IPS-18c (cell line): ENCODE results near the gene WASL.

Source experiments
- H3K4me3 ChIP-seq: 2 replicates; pipeline ENCODE4 v1.7.0; 2013; ENCODE audit warnings: low read depth, mild to moderate bottlenecking, low read length, moderate library complexity; ENCODE audit not compliant: insufficient read depth
- H3K9me3 ChIP-seq: one replicate; pipeline ENCODE4 v1.6.1; 2013; ENCODE audit warnings: mild to moderate bottlenecking, low read length, moderate library complexity; ENCODE audit not compliant: control insufficient read depth, insufficient read depth

The WASL gene

DNA sequence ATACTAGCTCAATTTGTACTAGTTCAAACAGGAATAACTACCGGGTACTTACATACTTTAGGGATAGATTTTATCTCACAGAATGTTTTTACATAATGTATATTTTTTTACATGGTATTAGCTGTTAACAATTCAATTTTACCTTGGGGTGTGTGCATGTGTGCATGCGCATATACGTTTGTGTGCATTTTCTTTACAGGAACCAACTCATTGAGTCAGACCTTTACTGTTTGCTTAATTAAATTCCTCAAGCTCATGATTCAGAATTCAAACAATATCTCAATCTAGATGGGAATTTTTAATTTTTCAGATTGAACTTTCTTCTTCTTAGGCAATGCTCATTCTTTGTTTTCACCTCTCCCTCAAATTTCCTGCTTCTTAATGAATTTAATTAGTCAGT is 24.7 kb upstream of the WASL start:
- no peaks in the 10 kb centered on the region for H3K9me3 ChIP-seq
- H3K4me3 ChIP-seq = no peak overlapping the region

GRCh38 chr7:123772652-123773051 is 23.8 kb upstream of the WASL start:
- Histone ChIP-seq H3K9me3 (no peaks in the 10 kb centered on the region), H3K4me3 (no peak overlapping the region)

DNA sequence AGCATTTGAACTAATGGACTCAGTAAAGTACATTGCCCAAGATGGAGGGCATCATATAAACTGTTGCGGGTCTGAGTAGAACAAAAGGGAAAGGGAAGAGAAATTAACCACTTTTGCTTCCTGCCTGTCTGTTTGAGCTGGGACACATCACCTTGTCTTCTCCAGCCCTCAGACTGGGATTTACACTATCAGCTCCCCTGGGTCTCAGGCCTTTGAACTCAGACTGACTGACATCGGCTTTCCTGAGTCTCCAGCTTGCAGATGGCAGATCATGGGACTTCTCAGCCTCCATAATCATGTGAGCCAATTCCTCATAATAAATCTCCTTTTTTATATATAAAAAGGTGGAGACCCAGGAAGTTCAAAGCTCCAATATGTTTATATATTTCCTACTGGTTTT is 23.0 kb upstream of the WASL start:
- H3K9me3 ChIP-seq = no peaks in the 10 kb centered on the region
- no peak overlapping the region for H3K4me3 ChIP-seq

- Histone ChIP-seq H3K9me3 (no peaks in the 10 kb centered on the region), H3K4me3 (no peak overlapping the region)
These were observed 22.5 kb upstream of the WASL start for GRCh38 chr7:123771256-123771655.

GRCh38 chr7:123770378-123770777 is 21.6 kb upstream of the WASL start:
- H3K9me3 ChIP-seq = no peaks in the 10 kb centered on the region
- no peak overlapping the region for H3K4me3 ChIP-seq

DNA sequence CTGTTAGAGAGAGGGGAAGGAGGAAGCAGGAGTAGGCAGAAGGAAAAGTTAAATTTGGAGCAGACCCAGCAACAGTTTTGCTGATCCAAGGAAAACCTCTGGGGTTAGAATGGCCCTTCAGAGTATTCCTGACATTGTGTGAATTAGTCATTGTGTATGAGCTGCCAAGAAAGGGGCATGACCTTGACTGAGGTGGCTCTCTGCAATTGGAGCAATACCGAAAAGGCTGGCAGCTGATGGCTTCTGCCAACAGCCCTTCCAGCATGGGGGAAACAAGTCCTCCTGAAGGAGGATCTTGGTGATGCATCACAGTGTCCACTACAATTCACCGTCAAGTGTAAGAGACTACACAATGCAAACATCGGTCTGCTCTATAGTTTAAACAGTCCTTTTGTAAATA is 20.6 kb upstream of the WASL start:
- no peaks in the 10 kb centered on the region for H3K9me3 ChIP-seq
- no peak overlapping the region for H3K4me3 ChIP-seq

DNA sequence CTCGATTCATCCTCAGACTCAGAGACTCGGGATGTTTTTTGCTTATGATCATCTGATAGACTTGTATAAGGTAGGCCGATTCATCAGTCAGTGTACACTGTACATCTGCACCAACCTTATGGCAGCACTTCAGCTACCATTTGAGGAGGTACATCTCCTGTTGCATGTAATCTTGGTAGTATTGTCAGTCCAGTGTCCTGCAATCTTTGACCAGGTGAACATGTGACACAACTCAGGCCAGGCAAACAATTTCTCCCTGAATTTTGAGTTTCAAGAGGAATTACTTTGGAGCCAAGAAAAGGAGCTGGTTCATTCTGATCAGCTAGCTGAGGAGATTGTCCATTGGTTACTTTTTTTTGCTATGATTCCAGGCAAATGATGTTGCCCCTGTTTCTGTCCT is 19.7 kb upstream of the WASL start:
- no peaks in the 10 kb centered on the region for H3K9me3 ChIP-seq

GRCh38 chr7:123763191-123763661 is 14.4 kb upstream of the WASL start:
- no peaks in the 10 kb centered on the region for H3K9me3 ChIP-seq
- no peak overlapping the region for H3K4me3 ChIP-seq

More for the DNA sequence above, 19.7 kb upstream of the WASL start:
- H3K4me3 ChIP-seq = no peak overlapping the region

GRCh38 chr7:123761729-123762128 is 12.9 kb upstream of the WASL start:
- H3K4me3 ChIP-seq = no peak overlapping the region

DNA sequence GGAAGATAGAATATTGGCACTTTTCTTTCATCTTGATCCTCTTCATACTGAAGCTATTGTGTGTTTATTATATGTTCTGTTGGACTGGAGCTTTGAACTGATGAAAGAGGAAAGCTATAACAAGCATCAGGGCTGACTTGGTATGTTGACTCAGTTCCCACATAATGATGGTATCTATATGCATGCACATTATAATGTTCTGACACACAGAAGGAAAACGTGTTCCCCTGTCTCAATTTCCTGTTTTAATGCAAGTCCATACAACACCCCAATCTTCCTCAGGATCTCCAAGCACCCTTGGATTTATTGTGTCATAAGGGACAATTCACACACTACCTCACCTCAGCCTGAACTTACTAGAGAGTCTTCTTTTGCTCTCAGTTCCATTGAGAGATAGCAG is 8.3 kb upstream of the WASL start:
- no peaks in the 10 kb centered on the region for H3K9me3 ChIP-seq

More at GRCh38 chr7:123761729-123762128, 12.9 kb upstream of the WASL start:
- no peaks in the 10 kb centered on the region for H3K9me3 ChIP-seq

GRCh38 chr7:123755338-123755737 is 6.5 kb upstream of the WASL start:
- no peak overlapping the region for H3K4me3 ChIP-seq
- H3K9me3 ChIP-seq = no peaks in the 10 kb centered on the region

More for the DNA sequence above, 8.3 kb upstream of the WASL start:
- H3K4me3 ChIP-seq = no peak overlapping the region

GRCh38 chr7:123754271-123754871 is 5.6 kb upstream of the WASL start:
- H3K4me3 ChIP-seq = no peak overlapping the region
- H3K9me3 ChIP-seq = no peaks in the 10 kb centered on the region

DNA sequence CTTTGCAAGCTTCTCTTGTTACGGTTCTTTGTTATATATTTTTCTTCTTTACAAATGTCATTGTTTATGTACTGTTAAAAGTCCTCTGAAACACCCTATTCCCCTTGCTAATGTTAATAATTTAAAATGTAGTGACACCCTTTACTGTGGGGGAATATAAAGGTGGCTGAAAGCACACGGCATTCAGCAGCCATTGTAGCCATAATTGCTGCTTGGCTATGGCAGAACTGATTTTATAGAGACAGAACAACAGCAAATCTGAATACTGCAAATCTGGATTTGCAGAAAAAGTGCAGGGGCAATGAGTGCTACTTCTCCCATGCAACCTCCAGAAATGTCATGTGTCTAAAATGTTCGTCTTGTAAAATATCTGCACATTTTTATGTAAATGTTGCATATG is 3.7 kb upstream of the WASL start:
- no peaks in the 10 kb centered on the region for H3K9me3 ChIP-seq
- no peak overlapping the region for H3K4me3 ChIP-seq

DNA sequence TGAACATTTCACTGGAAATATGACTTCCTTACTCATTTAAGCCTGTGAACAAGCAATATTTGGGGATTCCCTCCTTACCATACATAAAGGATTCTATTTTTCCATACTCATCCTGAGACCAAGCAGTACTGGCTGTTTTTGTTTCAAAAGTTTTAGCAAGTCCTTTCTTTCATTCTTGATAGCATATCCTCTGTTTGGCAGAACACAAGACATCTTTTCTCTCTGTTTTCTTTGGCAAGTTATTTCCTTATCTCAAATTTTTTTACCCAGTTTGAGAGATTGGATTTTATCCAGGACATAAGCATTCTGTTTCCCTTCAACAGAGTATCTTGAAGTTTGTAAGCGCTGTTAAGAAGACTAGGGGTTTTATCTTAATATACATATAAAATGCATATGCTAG is 3.0 kb upstream of the WASL start:
- no peak overlapping the region for H3K4me3 ChIP-seq
- H3K9me3 ChIP-seq = no peaks in the 10 kb centered on the region

DNA sequence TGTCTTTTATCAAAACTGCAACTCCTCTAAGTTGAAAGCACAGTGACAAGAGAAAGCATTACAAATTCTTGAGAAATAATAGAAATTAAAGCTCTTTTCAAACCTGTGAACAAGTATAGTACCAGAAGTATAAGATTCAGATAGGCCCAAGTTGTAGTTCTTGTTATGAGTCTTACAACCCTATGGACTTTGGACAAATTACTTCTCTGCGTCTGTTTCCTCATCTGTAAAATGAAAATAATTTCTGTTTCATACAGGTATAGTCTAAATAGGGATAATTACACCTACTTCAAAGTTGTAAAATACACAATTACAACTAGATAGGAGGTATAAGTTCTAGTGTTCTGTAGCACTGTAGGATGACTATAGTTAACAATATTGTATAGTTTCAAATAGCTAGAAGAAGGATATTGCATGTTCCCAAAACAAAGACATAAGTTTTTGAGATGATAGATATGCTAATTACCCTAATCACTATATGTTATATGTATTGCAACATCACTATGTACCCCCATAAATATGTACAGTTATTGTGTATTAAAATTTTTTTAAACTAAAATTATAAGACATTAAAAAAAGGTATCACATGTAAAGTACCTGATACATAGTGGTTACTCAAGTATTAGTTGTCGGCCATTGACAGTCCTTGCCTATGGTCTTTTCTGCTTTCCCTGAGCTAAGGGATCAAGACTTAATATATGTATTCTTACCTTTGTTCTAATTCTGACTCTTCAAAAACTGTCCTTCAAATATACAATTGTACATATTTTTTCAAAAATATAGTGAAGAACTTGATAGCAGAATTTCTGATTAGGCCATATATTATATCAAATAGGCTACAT is 1.8 kb upstream of the WASL start:
- Histone ChIP-seq H3K4me3 (0 out of 2 replicates have a peak overlapping the region, but pooled peaks have one; percentile 93), H3K9me3 (no peaks in the 10 kb centered on the region)

DNA sequence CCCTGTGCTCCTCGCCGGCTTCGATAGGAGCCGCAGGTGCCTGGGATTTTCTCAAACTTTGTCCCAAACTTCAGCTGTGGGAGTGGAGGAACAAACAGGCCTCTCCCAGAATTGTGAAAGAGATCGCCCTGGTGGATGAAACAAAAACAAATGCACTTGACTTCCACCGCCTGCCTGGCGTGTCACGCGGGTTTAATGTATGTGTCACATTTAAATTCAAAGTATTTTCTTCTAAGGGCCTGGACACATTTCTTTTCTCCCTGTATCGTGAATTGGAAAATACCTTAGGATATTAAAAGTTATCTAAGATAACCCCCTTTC is 694 bp upstream of the WASL start:
- Histone ChIP-seq H3K4me3 (peak overlapping the region; percentile 93), H3K9me3 (no peaks in the 10 kb centered on the region)

DNA sequence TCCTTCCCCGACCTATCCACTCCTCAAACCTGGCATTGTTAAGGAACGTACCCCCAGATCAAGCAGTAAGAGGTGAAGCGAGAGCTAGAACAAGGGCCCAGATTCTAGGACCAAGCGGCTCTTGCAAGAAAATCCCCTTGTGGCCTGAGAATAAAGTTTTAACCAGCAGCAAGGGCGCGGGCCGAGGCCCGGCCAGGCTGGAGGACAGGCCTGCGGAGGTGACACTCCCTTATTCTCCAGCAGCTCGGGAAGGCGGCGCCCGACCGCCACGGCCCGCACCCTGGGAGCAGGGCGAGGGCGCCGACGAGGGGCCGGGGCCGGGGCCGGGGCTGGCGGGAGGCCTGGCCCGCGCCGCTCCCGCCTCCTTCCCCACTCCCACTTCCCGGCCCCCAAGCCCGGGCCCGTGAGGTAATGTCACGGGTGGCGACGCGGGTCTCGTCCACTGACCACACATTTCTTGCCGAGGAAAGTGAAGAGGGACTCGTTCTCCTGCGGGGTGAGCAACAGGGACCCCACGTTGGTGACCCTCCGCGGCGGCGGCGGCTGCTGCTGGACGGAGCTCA is 551 bp downstream of the WASL start:
- H3K9me3 ChIP-seq = no peaks in the 10 kb centered on the region
- peak overlapping the region; percentile 93 for H3K4me3 ChIP-seq

DNA sequence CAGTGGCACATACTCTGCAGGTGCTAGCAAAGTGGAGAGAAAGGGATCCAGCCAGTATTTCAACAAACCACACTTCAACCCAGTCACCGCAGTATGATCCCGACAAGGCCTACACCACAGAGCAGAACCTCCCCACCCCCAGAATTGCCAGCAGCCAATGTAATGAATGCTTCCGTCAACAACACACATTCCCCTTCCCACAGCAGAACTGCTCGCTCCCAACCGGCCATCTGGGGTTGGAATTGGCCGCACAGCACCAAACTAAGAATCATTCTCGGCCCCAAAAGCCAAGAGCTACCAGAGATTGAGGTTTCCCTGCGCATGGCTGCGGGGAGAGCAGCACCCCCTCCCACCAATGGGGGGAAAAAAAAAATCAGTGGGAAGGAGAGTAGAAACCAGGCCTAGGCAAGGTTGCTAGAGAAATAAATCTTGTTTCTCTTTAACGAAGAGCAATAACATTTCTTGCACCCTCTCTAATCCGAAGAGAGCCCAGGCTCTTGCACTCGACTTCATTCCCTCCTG is 1.1 kb downstream of the WASL start:
- no peaks in the 10 kb centered on the region for H3K9me3 ChIP-seq
- peak overlapping the region; percentile 93 for H3K4me3 ChIP-seq
